Measurements from ENCODE around the gene NUDT14.

The NUDT14 gene

DNA sequence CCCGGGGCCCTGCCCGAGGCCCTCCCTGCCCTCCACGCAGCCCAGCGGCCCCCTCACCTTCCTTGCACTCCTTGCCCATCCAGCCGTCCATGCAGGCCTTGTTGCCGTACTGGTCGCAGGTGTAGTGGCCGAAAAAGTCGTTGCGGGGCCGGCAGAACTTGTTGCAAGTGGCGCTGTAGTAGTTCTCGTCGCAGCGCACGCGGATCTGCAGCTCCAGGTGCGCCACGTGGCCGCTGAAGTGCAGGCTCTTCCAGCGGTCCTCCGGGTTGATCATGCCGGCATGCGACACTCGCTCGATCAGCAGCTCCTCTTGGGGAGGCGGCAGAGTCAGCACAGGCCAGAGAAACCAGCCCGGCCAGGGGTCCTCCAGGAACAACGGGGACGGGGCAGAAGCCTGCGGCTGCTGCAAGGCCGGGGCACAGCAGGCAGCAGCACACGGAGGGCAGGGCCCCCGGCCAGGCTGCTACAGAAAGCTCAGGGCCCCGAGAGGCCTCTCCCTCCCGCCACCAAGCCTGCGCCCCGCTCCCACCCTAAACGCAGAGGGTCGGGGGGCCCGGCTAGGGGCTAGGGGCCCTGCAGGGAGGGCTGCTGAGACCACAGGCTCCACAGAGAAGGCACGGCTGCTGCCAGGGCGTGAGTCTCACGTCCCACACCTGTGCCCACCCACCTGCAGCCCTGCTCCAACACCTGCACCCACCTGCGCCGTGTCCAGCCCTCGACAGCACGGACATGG lies 25.3 kb downstream of the NUDT14 start:
- no peak for DNase-seq

DNA sequence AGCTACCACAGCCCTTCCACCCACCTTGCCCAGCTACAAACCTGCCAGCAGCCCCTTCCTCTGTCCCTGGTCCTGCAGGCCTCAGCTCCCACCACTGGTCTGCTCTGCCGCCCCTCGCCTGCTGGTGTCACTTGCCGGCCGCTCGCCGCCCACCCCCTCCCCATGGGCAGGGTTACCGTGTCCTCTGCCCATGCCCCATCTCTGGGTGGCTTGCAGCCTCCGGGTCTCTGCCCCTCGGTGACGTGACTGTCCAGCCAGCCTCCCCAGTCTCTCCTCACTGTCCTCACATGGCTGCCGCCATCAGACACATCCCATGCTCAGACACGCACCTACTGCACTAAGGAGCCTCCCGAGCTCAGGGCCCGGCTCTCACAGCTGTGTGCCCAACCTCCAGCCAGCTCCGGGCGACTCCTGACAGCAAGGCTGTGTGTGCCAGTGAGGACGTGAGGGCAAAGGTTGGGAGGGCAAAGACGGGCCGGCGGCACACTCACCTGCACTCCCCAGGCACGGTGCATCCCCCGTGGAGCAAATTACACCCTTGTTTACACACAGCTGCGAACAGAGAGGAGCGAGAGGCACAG lies 26.0 kb downstream of the NUDT14 start:
- DNase-seq: no peak

DNA sequence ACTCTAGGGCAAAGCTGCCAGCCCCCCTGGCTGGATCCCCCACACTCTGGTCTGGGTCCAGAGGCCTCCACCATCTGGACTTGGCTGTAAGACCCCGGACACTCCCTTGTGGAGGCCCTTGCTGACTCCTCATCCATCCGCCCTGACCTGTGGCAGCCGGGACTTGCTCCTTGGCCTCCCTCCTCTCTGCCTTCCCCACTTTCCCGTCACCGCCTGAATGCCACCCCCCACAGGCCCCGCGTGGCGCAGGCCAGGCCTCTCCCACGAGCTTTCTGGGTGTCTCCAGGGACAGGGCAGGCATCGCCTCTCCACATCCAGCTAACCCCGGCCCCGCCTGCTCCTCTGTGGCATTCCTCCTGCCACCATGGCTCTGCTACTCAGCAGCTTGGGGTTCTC lies 26.6 kb downstream of the NUDT14 start:
- no peak for DNase-seq

- no peak for DNase-seq
Observed at GRCh38 chr14:105153739-105154475, 27.2 kb downstream of the NUDT14 start.

DNA sequence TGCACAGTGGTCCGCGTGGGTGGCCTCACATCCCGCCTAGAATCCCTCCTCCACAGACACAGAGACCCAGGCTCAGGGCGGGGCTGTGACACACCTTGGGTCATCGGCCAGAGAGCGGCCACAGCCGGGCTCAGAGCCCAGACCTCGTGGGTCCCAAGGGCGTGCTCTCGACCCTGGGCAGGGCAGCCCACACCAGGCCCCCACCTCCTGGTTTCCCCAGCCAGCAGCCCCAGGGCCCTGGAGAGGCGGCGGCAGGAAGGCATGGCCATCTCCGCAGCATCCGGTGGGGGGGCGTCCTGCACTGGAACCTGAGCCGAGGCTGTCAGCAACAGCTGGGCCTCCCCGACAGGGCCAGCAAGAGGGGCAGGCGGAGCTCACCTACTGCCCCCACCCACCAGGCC lies 27.8 kb downstream of the NUDT14 start:
- no peak for DNase-seq

GRCh38 chr14:105152794-105153241 lies 28.3 kb downstream of the NUDT14 start:
- no peak for DNase-seq

DNA sequence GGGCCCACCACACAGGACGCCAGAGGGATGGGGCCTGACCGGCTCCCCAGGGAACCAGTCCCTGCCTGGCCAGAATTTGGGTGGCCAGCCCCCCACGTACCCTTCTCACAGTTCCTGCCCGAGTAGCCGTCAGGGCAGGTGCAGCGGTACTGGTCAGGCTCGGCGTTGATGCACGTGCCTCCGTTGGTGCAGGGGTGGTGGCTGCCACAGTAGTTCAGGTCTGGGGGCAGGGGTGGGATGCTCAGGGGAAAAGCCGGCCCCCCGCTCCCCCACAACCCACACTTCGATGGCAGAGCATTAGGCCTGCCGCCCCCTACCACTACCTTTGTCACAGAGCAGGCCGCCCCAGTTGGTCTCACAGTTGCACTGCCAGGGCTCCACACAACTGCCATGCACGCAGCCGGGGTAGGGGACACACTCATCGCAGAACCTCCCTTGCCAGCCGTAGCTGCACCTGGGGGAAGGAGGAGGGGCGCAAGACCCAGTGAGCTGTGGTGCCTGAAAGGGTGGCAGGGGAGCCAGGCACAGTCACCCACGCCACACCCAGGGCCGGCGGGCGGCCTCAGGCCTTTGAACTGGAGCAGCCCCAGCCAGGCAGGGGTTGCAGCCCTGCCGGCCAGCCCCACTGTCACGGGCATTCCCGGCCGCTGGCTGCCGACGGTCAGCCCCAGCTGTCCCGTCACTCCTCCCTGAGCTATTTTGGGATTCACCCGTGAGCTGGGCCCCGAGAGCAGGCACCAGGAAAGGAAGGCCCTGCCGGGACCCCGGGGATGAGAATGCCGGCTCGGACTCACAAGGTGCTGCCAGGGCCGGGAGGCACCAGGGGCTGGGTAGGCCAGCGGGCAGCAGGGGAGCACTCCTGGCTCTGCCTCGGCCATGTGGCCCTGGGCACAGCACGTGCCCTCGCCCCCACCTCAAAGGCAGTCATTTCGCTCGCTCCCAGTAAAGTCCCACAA lies 29.0 kb downstream of the NUDT14 start:
- DNase-seq: no peak

GRCh38 chr14:105151084-105151837 lies 29.9 kb downstream of the NUDT14 start:
- DNase-seq: no peak

DNA sequence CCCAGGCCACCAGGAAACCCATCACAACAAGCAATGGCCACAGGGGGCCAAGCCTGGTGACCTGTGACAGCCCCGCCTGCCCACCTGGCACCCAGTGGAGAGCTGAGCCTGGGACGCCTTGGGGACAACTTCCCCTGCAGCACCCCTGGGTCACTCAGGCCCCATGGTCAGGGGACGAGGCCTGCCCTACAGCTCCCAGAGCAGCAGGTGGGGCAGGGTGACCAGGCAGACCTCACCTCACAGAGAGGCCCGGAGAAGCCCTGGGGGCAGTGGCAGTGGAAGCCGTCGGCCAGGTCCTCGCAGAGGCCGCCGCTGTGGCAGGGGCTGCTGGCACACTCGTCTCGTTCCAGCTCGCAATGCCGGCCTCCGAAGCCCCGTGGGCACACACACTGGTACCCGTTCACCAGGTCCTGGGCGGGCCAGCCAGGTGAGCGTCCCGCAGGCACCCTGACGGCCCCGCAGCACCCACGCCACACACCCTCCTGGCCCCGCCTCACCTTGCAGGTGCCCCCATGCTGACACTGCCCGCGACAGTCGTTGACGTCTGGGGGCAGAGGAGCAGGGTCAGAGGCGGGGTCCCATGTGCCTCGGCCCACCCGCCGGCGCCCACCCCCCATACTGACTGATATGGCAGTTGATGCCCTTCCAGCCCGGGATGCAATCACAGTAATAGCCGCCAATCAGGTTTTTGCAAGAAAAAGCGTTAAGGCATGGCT lies 30.6 kb downstream of the NUDT14 start:
- no peak for DNase-seq

- no peak for DNase-seq
Observed at GRCh38 chr14:105150026-105150367, 31.1 kb downstream of the NUDT14 start.

- DNase-seq: no peak
Observed at GRCh38 chr14:105149146-105149781, 31.8 kb downstream of the NUDT14 start.

DNA sequence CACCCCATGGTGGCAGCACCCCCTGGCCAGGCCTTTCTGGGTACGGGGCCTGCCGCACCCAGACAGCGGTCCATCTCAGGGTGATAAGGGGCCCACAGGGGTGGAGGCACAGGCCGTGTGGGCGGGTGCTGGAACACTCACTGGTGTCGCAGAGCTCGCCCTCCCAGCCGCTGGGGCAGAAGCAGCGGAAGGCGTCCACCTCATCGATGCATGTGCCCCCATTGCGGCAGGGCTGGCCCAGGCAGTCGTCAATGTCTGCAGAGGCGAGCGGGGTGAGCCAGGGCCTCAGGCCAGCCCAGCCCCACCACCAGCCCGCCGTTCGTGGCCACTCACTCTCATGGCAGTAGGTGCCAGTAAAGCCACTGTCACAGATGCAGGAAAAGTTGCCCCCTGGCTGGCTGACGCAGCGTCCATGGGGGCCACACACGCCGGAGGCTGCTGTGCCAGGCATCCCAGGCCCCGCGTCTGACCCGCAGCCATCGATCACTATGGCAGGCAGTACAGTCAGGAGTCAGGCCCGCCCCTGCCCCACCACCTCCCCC lies 32.4 kb downstream of the NUDT14 start:
- DNase-seq: no peak

GRCh38 chr14:105147671-105148603 lies 33.2 kb downstream of the NUDT14 start:
- DNase-seq: no peak

DNA sequence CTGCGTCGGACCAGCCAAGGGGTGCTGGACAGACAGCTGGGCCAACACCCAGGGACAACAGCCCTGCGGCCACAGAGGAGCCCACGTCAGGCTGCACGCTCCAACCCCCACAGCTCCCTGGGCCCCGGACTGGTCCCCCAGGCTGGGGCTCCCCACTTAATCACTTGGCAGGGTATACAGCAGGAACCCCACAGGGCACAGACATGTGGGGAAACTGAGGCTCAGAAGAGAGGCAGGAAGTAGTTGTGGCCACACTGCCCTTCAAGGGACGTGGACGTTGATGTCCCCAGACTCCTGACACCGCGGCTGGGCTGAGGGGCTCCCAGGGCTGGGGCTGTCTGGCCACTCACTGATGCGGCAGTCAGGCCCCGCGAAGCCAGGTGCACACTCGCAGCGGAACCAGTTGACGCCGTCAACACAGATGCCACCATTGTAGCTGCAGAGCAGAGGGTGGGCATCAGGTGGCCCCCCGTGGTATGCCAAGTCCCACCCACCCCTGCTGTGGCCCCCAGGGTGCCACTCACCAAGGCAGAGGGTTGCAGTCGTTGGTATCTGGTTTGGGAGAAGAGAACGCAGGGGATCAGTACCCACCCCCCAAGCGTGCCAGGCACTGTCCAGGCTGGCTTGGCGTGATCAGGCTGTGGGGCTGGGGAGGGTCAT lies 34.0 kb downstream of the NUDT14 start:
- DNase-seq: no peak

DNA sequence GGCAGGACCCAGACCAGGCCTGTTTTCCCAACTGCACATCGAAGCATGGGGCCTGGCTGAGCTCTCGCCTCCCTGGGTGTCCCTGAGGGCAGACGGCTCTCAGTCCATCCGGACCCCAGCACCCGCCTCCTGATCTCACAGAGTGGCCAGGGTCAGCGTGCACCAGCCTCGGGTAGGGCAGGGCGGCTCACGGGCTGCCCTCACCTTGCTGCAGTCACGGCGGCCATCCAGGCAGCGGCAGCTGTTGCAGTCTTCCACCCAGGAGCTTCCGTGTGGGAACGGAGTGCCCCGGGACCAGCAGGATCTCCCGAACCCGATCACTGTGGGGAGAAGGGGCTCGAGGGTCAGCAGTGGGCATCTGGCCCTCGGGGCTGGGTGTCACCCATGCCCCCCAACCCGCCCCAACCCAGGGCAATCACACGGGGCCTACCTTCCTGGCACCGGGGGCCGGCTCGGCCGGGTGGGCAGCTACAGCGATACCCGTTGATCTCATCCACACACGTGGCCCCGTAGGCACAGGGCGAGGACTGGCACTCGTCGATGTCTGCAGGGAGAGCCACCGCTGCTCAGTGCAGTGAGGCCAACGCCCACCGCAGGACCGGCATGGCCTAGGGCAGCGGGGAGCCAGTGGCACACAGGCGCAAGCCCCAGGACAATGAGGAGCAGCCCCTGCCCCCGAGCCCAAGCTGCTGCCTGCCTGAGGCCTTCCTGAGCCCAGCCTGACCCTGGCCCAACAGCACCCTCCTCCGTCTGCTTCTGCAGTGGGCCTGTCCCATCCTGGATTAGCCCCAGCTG lies 34.7 kb downstream of the NUDT14 start:
- no peak for DNase-seq

DNA sequence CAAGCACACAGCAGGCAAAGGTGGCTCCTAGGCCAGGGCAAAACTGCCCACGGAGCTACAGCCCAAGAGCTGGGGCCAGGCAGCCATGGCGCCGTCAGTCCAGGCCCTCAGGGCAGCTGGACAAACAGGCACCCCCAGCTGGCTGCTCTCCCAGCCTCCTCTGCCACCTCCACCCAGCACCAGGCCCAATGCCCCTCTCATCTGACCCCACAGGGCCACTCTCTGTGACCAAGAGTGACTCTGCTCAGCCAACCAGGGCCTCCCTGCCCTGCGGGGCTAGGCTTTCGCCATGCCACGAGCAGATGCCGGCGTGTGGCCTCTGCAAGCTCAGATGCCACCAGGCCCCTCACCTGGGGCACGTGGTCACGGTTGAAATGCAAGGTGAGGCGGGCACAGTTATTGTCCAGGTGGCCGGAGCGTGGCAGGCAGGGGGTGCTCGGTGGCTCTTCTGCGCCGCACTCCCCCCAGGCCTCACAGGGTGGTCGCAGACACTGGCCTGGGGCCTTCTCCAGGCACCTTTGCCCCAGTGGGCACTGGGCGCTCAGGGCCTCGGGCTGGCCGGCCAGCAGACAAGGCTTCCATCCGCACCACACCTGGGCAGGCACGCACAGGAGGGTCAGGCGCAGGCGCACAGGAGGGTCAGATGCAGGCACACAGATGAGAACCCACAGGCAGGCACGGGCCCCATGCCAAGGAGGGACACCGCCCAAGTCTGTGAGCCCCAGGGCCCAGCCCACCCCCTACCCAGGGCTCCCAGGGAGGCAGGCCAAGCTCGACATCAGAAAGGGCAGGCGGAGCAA lies 35.5 kb downstream of the NUDT14 start:
- no peak for DNase-seq

DNA sequence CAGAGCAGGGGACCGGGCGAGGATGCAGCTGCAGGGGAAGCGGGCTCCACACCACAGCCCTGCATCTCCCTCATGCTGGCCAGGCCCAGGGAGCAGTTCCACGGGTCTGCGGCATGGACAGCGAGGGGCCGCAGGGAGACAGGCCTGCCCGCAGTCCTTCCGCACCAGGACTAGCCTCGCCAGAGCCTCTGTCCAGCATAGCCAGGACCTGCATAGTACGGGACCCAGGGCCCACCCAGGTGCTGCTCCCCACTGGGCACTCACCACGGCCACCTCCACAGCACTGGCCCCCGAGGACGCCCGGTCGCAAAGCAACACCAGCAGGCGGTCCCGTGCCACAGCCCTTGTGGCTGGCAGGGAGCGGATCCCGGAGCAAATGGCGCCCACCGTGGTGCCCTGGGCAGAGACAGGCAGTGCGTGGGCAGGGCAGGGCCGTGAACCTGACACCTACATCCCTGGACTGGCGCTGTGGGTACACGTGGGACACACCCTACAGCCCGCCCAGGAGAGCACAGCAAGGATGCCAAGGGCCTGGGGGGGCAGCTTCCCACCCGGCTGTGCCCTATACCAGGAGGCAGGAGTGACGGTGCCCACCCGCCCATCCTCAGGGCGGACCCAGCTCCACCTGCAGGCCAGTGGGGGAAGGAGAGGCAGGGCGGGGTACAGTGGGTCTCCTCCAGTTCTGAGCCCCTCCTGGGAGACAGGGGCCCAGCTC lies 36.3 kb downstream of the NUDT14 start:
- no peak for DNase-seq
